DND-41 (cell line): Measurements from ENCODE around the gene CCDC27.

Experiments used
- CTCF ChIP-seq: IDR thresholded peaks from 2 replicates; pipeline ENCODE4 v1.5.1; 2012; ENCODE audit warnings: borderline replicate concordance, low read length, moderate library complexity, mild to moderate bottlenecking; ENCODE audit not compliant: poor library complexity, severe bottlenecking; ENCODE audit errors: extremely low read depth
- EZH2 ChIP-seq: IDR thresholded peaks from 3 replicates; pipeline ENCODE4 v1.6.1; 2012; ENCODE audit warnings: borderline replicate concordance, low read depth, mild to moderate bottlenecking, moderate library complexity, low read length, inconsistent platforms; ENCODE audit not compliant: severe bottlenecking

- TF ChIP-seq CTCF (no peak), EZH2 (no peak)
Measured at GRCh38 chr1:3776231-3776961, 24.1 kb downstream of the CCDC27 start.
